Brain microvascular endothelial cell (primary cell): Measurements from ENCODE around the gene KLHL3.
A peak's percentile ranks its signal among the peaks of the same experiment; 100 is the strongest.

Experiments
- DNase-seq: peaks from one replicate; pipeline ENCODE4 v3.0.0-alpha.2; 2020
- H3K27ac ChIP-seq: fragments of 250-450 bp; sonication (Bioruptor Pico); 2 replicates; pipeline ENCODE4 v1.5.1; 2020; ENCODE audit warnings: mild to moderate bottlenecking, moderate library complexity
- H3K27me3 ChIP-seq: fragments of 250-450 bp; sonication (Bioruptor Pico); replicated peaks from 2 replicates; pipeline ENCODE4 v1.5.1; 2020; ENCODE audit warnings: mild to moderate bottlenecking
- H3K36me3 ChIP-seq: fragments of 250-450 bp; sonication (Bioruptor Pico); replicated peaks from 2 replicates; pipeline ENCODE4 v1.5.1; 2020; ENCODE audit warnings: mild to moderate bottlenecking
- H3K4me3 ChIP-seq: 2 replicates; pipeline ENCODE4 v1.5.1; 2011; ENCODE audit warnings: low read depth, mild to moderate bottlenecking, control low read depth, low read length, moderate library complexity
- CTCF ChIP-seq: IDR thresholded peaks from 2 replicates; pipeline ENCODE4 v1.5.1; 2011; ENCODE audit warnings: low read depth, mild to moderate bottlenecking, moderate library complexity, low read length, control low read depth, inconsistent platforms; ENCODE audit errors: missing control alignments
- in situ Hi-C: cut with HindIII; loops from 2 replicates; pipeline ENCODE4 v1.10.0; 2017; ENCODE audit warnings: low sequenced_read_pairs, low pct_ligation_motif_present

The KLHL3 gene

GRCh38 chr5:137751869-137752491 lies 16.1 kb upstream of the KLHL3 start:
- in situ Hi-C loops: no loop called here
- DNase-seq: peak; percentile 35
- TF ChIP-seq CTCF: peak; percentile 80
- Histone ChIP-seq H3K4me3 (peak overlapping the region; percentile 99), H3K27ac (no peak overlapping the region), H3K27me3 (no peaks in the 10 kb centered on the region), H3K36me3 (peaks cover 4% of the 10 kb centered on the region)

- no peak for DNase-seq
- TF ChIP-seq CTCF: no peak
- no peak overlapping the region for H3K27ac ChIP-seq
- H3K4me3 ChIP-seq: no peak overlapping the region
- in situ Hi-C loops: no loop called here
- H3K36me3 ChIP-seq: peaks cover 4% of the 10 kb centered on the region
- no peaks in the 10 kb centered on the region for H3K27me3 ChIP-seq
Observed at GRCh38 chr5:137750436-137750835, 14.5 kb upstream of the KLHL3 start.

- no peaks in the 10 kb centered on the region for H3K27me3 ChIP-seq
- no peak overlapping the region for H3K27ac ChIP-seq
- no peak for TF ChIP-seq CTCF
- no peak for DNase-seq
- H3K4me3 ChIP-seq: no peak overlapping the region
- in situ Hi-C loops: no loop called here
- H3K36me3 ChIP-seq: peaks cover under 1% of the 10 kb centered on the region
Observed at GRCh38 chr5:137747848-137748247, 12.0 kb upstream of the KLHL3 start.

- Histone ChIP-seq H3K27me3 (no peaks in the 10 kb centered on the region), H3K4me3 (no peak overlapping the region), H3K27ac (no peak overlapping the region), H3K36me3 (no peaks in the 10 kb centered on the region)
- peak; percentile 47 for DNase-seq
- peak; percentile 71 for TF ChIP-seq CTCF
- in situ Hi-C loops: no loop called here
Observed at GRCh38 chr5:137743031-137743640, 7.2 kb upstream of the KLHL3 start.

GRCh38 chr5:137741718-137742117 lies 5.8 kb upstream of the KLHL3 start:
- Histone ChIP-seq H3K27me3 (no peaks in the 10 kb centered on the region), H3K36me3 (no peaks in the 10 kb centered on the region), H3K4me3 (no peak overlapping the region), H3K27ac (no peak overlapping the region)
- no peak for TF ChIP-seq CTCF
- DNase-seq: no peak
- in situ Hi-C loops: no loop called here

- no peak for TF ChIP-seq CTCF
- no peaks in the 10 kb centered on the region for H3K27me3 ChIP-seq
- no peak overlapping the region for H3K4me3 ChIP-seq
- no peak overlapping the region for H3K27ac ChIP-seq
- in situ Hi-C loops: no loop called here
- no peak for DNase-seq
- no peaks in the 10 kb centered on the region for H3K36me3 ChIP-seq
Observed at GRCh38 chr5:137739737-137740136, 3.8 kb upstream of the KLHL3 start.
